RPMI7951 (cell line): Measurements from ENCODE around the gene LRRN1. TPM values are rescaled to one million over a fixed set of nuclear protein-coding genes. Genes with fewer than 3 reads are reported as not detected.
"Not testable (repeated sequence)": the region's sequence is repeated elsewhere in the genome, so short reads cannot be mapped to it uniquely, and the experiment has no call there.

Source experiments
- DNase-seq: peaks from one replicate; pipeline ENCODE4 v3.0.0-alpha.2; 2012; ENCODE audit warnings: low read depth
- total RNA-seq: library from RNA; depleted of rRNA; stranded (reverse); fragments of >200 nt; shearing (Covaris generic); gene quantifications from 2 replicates; pipeline ENCODE4 v1.2.3, GENCODE V29; 2014

LRRN1 gene
- total RNA-seq, 1 experiment from 2014 or later, result not detected

- no peak for DNase-seq
Observed at GRCh38 chr3:3813013-3813412, 13.8 kb downstream of the LRRN1 start.

GRCh38 chr3:3815206-3815605, 16.0 kb downstream of the LRRN1 start:
- DNase-seq, result no peak

GRCh38 chr3:3816034-3816433, 16.8 kb downstream of the LRRN1 start:
- DNase-seq, result no peak

- no peak for DNase-seq
Observed at GRCh38 chr3:3817865-3818264, 18.6 kb downstream of the LRRN1 start.

- DNase-seq, result no peak
Observed at GRCh38 chr3:3821777-3822176, 22.5 kb downstream of the LRRN1 start.

DNA sequence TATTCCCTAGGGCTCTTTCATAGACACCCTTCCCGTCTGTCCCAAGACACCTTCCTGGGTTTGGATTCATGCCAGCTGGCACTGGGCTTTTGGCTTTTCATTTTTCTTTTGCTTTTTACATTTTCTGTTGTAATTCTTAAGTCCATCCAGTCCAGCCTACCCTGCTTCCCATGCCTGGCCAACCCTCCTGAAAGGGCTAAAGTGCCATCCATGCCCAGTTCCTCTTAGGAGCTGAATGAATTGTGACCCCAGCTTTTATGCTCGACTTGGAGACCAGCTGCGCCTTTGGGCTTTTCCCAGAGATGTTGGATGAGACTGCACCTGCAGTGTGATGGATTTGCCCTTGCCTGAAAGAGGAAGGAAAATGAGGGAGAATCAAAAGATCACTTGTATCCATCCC, 25.8 kb downstream of the LRRN1 start:
- DNase-seq, result no peak

- DNase-seq, result no peak
Observed at GRCh38 chr3:3826521-3826920, 27.3 kb downstream of the LRRN1 start.

DNA sequence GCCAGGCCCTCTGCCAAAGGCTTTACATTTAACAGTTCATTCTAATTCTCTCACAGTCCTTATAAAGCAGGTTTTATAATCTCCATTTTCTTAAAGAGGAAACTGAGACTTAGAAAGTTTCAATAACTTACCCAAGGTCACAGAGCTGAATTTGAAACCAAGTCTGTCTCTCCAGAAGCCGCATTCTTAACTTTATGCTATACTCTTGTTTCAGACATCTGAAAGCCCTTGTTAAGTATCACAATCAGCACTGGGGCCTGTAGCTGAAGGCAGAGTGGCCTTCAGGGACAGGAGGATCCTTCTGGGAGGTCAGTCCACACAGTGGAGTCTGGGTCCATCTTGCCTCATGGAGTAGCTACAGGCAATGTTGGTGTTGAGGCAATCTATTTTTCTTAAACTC, 27.9 kb downstream of the LRRN1 start:
- DNase-seq, result no peak

DNA sequence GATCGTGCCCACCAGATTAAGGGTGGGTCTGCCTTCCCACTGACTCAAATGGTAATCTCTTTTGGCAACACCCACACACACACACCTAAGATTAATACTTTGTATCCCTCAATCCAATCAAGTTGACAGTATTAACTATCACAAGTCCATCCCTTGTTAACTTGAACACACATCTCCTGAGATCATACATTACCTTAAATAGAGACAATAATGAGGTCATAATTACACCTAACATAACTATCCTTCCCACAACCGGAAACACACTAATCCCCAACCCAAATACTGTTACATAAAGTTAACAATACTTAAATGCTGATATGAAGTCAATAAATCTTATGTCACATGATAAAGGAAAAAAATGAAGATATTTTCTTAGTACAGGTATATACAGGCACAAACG, 29.2 kb downstream of the LRRN1 start:
- DNase-seq, result not testable (repeated sequence)

DNA sequence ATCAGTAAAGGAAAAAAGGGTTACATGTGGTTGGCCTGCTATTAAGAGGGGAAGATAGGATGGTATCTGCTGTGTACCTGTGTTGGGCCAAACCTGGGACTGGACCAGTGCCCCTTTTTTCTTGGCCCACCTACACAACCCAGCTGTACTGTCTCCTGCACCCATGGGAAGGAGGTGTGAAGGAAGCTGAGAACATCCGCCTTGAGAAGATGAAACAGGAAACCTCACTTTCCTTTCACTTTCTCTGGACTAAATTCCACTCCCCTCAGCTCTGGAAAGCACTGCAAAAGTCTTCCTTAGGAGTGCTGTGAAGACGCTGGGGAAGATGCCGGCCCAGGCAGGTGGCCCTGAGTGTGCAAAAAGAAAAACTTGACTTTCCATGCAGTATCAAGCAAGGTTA, 37.6 kb downstream of the LRRN1 start:
- DNase-seq, result no peak

- no peak for DNase-seq
Observed at GRCh38 chr3:3842356-3842755, 43.1 kb downstream of the LRRN1 start.

GRCh38 chr3:3847994-3848922, 49.0 kb downstream of the LRRN1 start:
- no peak for DNase-seq

GRCh38 chr3:3848923-3849275, 49.7 kb downstream of the LRRN1 start:
- no peak for DNase-seq

- DNase-seq, result no peak
Observed at GRCh38 chr3:3851621-3852323, 52.5 kb downstream of the LRRN1 start.

- no peak for DNase-seq
Observed at GRCh38 chr3:3853544-3853943, 54.3 kb downstream of the LRRN1 start.

GRCh38 chr3:3855056-3855455, 55.8 kb downstream of the LRRN1 start:
- no peak for DNase-seq

DNA sequence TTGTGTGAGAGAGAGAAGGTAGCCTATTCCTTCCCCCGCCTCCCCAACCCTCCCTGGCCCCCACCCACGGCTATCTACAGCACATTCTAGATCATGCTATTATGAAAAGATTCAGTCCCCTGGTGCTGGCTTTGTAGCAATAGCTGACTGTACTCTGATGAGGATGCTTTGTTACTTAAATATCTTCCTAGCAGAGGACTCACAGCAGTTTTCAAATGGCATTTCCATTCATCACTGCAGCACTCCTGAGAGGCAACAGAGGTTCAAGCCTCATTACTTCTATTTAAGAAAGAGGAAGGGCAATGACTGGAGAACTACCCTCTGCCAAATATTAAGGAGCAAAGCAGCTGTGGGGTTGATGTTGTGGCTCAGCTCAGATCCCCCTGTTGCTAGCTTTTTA, 61.0 kb downstream of the LRRN1 start:
- no peak for DNase-seq

DNA sequence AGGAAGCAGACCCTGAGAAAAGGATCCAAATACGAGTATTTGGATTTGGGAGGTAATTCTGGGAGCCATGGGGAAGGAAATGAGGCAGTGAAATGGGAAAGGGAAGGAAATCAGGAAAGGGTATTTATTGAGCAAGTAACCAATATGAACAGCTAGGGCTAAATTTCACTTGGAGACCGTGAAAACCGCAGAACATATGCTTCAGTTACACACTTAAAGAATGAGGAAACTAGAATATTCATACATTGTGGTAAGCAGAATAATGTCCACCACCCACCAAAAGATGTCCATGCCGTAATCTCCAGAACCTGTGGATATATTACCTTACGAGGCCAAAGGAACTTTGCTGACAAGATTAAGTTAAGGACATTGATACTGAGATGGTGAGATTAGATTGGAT, 63.3 kb downstream of the LRRN1 start:
- DNase-seq, result no peak

DNA sequence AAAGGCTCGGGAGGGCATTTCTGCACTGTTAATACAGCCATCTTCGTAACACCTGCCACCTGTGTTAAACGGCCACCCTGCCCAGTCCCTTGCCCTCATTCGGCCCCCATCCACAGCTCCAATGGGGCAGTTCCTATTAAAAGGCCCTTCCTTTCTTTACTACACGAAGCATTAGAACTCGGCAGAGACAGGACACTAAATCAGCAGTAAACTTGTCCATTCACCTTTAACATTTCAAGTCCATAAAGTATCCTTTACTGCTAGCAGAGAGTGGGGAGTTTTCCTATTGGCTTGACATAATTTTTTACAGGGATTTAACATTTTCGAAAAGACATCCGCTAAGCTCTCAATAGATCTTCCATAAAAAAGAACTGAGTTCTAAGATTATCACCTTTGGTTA, 76.3 kb downstream of the LRRN1 start:
- DNase-seq, result no peak

DNA sequence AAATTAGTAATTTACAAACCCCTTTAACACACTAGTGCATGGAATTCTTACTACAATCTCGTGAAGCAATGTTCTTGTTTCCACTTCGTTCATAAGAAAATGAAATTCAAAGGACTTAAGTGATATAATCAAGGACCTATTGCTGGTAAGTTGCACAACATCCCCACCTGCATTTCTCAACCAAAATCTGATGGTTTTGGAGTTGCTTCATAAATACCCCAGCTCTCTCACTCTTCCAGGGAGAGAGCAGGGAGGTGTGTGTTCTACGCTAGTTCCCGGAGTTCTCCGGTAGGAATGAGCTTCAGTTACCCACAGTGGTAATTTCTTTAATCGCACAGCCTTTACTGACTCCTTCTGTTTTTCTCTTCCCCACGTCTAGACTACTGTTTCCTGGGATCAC, 81.8 kb downstream of the LRRN1 start:
- DNase-seq, result no peak

- not testable (repeated sequence) for DNase-seq
Observed at GRCh38 chr3:3887311-3887710, 88.1 kb downstream of the LRRN1 start.

DNA sequence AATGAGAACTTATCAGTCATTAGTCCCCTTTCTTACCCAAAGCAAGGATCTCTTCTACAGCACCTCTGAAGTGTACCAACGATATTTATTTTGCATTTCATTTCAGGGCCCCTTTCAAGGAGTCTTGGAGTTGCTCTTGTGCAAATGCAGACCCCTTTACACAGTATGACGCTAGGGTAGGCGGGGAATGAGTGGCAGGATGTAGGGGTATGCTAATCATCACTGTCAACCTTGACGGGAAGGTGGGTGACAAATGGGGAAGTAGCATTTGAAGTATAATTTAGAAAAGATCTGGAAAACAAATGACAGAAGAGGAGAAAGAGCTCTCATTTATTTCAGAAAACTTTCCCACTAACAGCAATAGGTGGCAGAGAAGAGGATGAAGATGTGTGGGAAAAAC, 94.4 kb downstream of the LRRN1 start:
- DNase-seq, result no peak
